ENCODE data around the gene SLC38A7. TPM values are rescaled to one million over a fixed set of nuclear protein-coding genes. Genes with fewer than 3 reads are reported as not detected.

SLC38A7 gene
- total RNA-seq, 1 donor from 2014 or later: 43.4 TPM

- Mint-ChIP-seq H3K27ac (no peak overlapping the region), H3K9me3 (ENCODE audit: low read depth) (no peaks in the 10 kb centered on the region)
Measured at GRCh38 chr16:58620396-58620795, 64.2 kb downstream of the SLC38A7 start.

GRCh38 chr16:58615280-58615679 is 69.3 kb downstream of the SLC38A7 start:
- no peak overlapping the region for H3K27ac Mint-ChIP-seq
- H3K9me3 Mint-ChIP-seq (ENCODE audit: low read depth): no peaks in the 10 kb centered on the region
- H3K27me3 Mint-ChIP-seq: no peaks in the 10 kb centered on the region
- no peaks in the 10 kb centered on the region for H3K4me1 Mint-ChIP-seq (ENCODE audit: low read depth)
- H3K36me3 Mint-ChIP-seq (ENCODE audit: insufficient read depth): peaks cover 17% of the 10 kb centered on the region
- TF ChIP-seq CTCF (IDR thresholded peaks at IDR 0.05; ENCODE audit: unreplicated experiment): no peak
- H3K4me3 Mint-ChIP-seq (ENCODE audit: low read depth): no peak overlapping the region
- no peak for DNase-seq (ENCODE audit: low spot score, unreplicated experiment)

More at GRCh38 chr16:58620396-58620795, 64.2 kb downstream of the SLC38A7 start:
- Mint-ChIP-seq H3K4me3 (ENCODE audit: low read depth) (no peak overlapping the region), H3K4me1 (ENCODE audit: low read depth) (no peaks in the 10 kb centered on the region), H3K27me3 (no peaks in the 10 kb centered on the region), H3K36me3 (ENCODE audit: insufficient read depth) (peaks cover 27% of the 10 kb centered on the region)
- TF ChIP-seq CTCF (IDR thresholded peaks at IDR 0.05; ENCODE audit: unreplicated experiment): no peak
- no peak for DNase-seq (ENCODE audit: low spot score, unreplicated experiment)

Other genes with a start within 250 kb of the SLC38A7 start
- 25.7 and 37.5 TPM in 2 replicates for gene NDRG4, start 184.6 kb downstream of the SLC38A7 start, total RNA-seq
- 33.7 and 35.4 TPM in 2 replicates for gene SETD6, start 169.3 kb downstream of the SLC38A7 start, total RNA-seq
- gene CNOT1, start 54.9 kb downstream of the SLC38A7 start, total RNA-seq: 233 and 235 TPM in 2 replicates
- gene GOT2, start 49.5 kb upstream of the SLC38A7 start, total RNA-seq: 79.8 and 82.9 TPM in 2 replicates

Measured in progenitor cell of endocrine pancreas (in vitro differentiated cells).